Dendritic cell treated with granulocyte-macrophage colony-stimulating factor and Interleukin-4, amounts not matched to agents 40 ng/mL and 50 ng/mL, for 4 days (primary cell): ENCODE data around the gene GUCA2A.

Source experiments
- H3K27ac Mint-ChIP-seq: one replicate; pipeline ENCODE4 v1.8.0; 2022; ENCODE audit warnings: mild to moderate bottlenecking, mixed read lengths
- H3K27me3 Mint-ChIP-seq: one replicate; pipeline ENCODE4 v1.8.0; 2022; ENCODE audit warnings: mild to moderate bottlenecking, mixed read lengths
- H3K36me3 Mint-ChIP-seq: one replicate; pipeline ENCODE4 v1.8.0; 2022; ENCODE audit warnings: low read depth, mixed read lengths
- H3K4me1 Mint-ChIP-seq: one replicate; pipeline ENCODE4 v1.8.0; 2022; ENCODE audit warnings: low read depth, mixed read lengths
- H3K4me3 Mint-ChIP-seq: one replicate; pipeline ENCODE4 v1.8.0; 2022; ENCODE audit warnings: mild to moderate bottlenecking, moderate library complexity, mixed read lengths
- H3K9me3 Mint-ChIP-seq: one replicate; pipeline ENCODE4 v1.8.0; 2022; ENCODE audit warnings: mixed read lengths
- intact Hi-C: fragments of 100-400 bp; cut with micrococcal nuclease; formaldehyde crosslinking; loops from one replicate; pipeline ENCODE4 v1.15.0; 2022

Gene GUCA2A

GRCh38 chr1:42125552-42125951 is 39.0 kb downstream of the GUCA2A start:
- H3K9me3 Mint-ChIP-seq: no peaks in the 10 kb centered on the region
- no peaks in the 10 kb centered on the region for H3K4me1 Mint-ChIP-seq
- H3K36me3 Mint-ChIP-seq: no peaks in the 10 kb centered on the region
- H3K27ac Mint-ChIP-seq: no peak overlapping the region
- no peak overlapping the region for H3K4me3 Mint-ChIP-seq
- peaks cover 8% of the 10 kb centered on the region for H3K27me3 Mint-ChIP-seq
- intact Hi-C loops: no loop called here

GRCh38 chr1:42122408-42122807 is 42.1 kb downstream of the GUCA2A start:
- intact Hi-C loops: no loop called here
- Mint-ChIP-seq H3K27ac (no peak overlapping the region), H3K36me3 (no peaks in the 10 kb centered on the region), H3K4me3 (no peak overlapping the region), H3K9me3 (no peaks in the 10 kb centered on the region), H3K4me1 (no peaks in the 10 kb centered on the region), H3K27me3 (peaks cover 7% of the 10 kb centered on the region)

- intact Hi-C loops: no loop called here
- Mint-ChIP-seq H3K4me3 (no peak overlapping the region), H3K27me3 (peaks cover 12% of the 10 kb centered on the region), H3K9me3 (no peaks in the 10 kb centered on the region), H3K27ac (no peak overlapping the region), H3K36me3 (no peaks in the 10 kb centered on the region), H3K4me1 (no peaks in the 10 kb centered on the region)
Measured at GRCh38 chr1:42118125-42118524, 46.4 kb downstream of the GUCA2A start.

GRCh38 chr1:42117214-42117613 is 47.3 kb downstream of the GUCA2A start:
- Mint-ChIP-seq H3K4me1 (no peaks in the 10 kb centered on the region), H3K9me3 (no peaks in the 10 kb centered on the region)

DNA sequence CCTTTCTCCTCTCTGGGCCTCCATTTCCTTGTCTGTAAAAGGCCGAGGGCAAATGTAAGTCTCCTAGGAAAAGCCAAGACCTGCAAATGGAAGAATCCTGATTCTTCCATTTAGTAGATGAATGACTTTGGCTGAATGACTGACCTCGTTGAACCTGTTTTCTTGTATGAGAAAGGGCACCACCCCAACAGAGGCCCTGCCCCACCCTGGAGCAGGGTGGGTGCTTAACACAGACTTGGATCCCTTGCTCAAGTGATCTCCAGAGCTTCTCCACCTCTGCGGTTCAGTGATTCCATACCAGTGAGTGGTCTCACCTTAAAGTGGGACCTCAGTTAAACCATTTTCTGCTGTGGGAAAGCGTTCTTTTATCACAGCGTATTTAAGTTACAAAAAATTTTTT is 50.3 kb downstream of the GUCA2A start:
- Mint-ChIP-seq H3K9me3 (no peaks in the 10 kb centered on the region), H3K36me3 (no peaks in the 10 kb centered on the region), H3K4me3 (no peak overlapping the region), H3K27ac (no peak overlapping the region), H3K4me1 (no peaks in the 10 kb centered on the region), H3K27me3 (peaks cover 12% of the 10 kb centered on the region)
- intact Hi-C loops: no loop called here

More at GRCh38 chr1:42117214-42117613, 47.3 kb downstream of the GUCA2A start:
- Mint-ChIP-seq H3K36me3 (no peaks in the 10 kb centered on the region), H3K27me3 (peaks cover 12% of the 10 kb centered on the region), H3K27ac (no peak overlapping the region), H3K4me3 (no peak overlapping the region)
- intact Hi-C loops: no loop called here
